Stimulated activated CD4-positive, alpha-beta T cell treated with anti-CD3 and anti-CD28 coated beads, Interleukin-4, amount 100 ng/mL, for 4 hours (primary cell): Measurements from ENCODE around the gene NIN.
"Not testable (repeated sequence)": the region's sequence is repeated elsewhere in the genome, so short reads cannot be mapped to it uniquely, and the experiment has no call there.

Experiments
- DNase-seq, 2 experiments: peaks; one replicate each; pipeline ENCODE4 v3.0.0-alpha.2; 2020

The NIN gene

GRCh38 chr14:50815526-50815925, 15.4 kb downstream of the NIN start:
- not testable (repeated sequence) for DNase-seq

GRCh38 chr14:50815058-50815457, 15.9 kb downstream of the NIN start:
- DNase-seq: not testable (repeated sequence)

GRCh38 chr14:50814161-50814560, 16.8 kb downstream of the NIN start:
- DNase-seq: no peak

- no peak for DNase-seq
Measured at GRCh38 chr14:50813544-50813863, 17.5 kb downstream of the NIN start.

GRCh38 chr14:50812856-50813543, 18.0 kb downstream of the NIN start:
- DNase-seq: peak in 1 of 2 experiments; percentile 28

- no peak for DNase-seq
Measured at GRCh38 chr14:50812180-50812579, 18.8 kb downstream of the NIN start.

- no peak for DNase-seq
Measured at GRCh38 chr14:50808053-50808452, 22.9 kb downstream of the NIN start.

- no peak for DNase-seq
Measured at GRCh38 chr14:50806241-50806933, 24.6 kb downstream of the NIN start.

GRCh38 chr14:50805396-50805795, 25.6 kb downstream of the NIN start:
- DNase-seq: no peak

GRCh38 chr14:50804181-50804721, 26.7 kb downstream of the NIN start:
- DNase-seq: no peak

- DNase-seq: no peak
Measured at GRCh38 chr14:50801706-50802105, 29.3 kb downstream of the NIN start.

- DNase-seq: no peak
Measured at GRCh38 chr14:50800032-50800431, 30.9 kb downstream of the NIN start.

- DNase-seq: no peak
Measured at GRCh38 chr14:50798048-50798421, 32.9 kb downstream of the NIN start.

GRCh38 chr14:50797250-50798047, 33.5 kb downstream of the NIN start:
- no peak for DNase-seq

- DNase-seq: no peak
Measured at GRCh38 chr14:50796390-50796789, 34.6 kb downstream of the NIN start.

GRCh38 chr14:50795909-50796308, 35.1 kb downstream of the NIN start:
- no peak for DNase-seq

- DNase-seq: no peak
Measured at GRCh38 chr14:50795142-50795541, 35.8 kb downstream of the NIN start.

GRCh38 chr14:50794068-50794645, 36.8 kb downstream of the NIN start:
- DNase-seq: no peak

GRCh38 chr14:50792634-50793068, 38.3 kb downstream of the NIN start:
- no peak for DNase-seq

- DNase-seq: peak in 1 of 2 experiments; percentile 9
Measured at GRCh38 chr14:50792051-50792477, 38.9 kb downstream of the NIN start.

- no peak for DNase-seq
Measured at GRCh38 chr14:50791201-50791600, 39.8 kb downstream of the NIN start.

GRCh38 chr14:50790589-50790988, 40.4 kb downstream of the NIN start:
- DNase-seq: no peak
